VCaP (cell line): ENCODE data around the gene WWOX.

Experiments
- H3K27ac ChIP-seq: fragments of 450-650 bp; 2 replicates; pipeline ENCODE4 v1.5.1; 2017
- CTCF ChIP-seq: fragments of 450-650 bp; conservative IDR thresholded peaks from 2 replicates; pipeline ENCODE4 v1.5.1; 2017; ENCODE audit warnings: mild to moderate bottlenecking, moderate library complexity

Gene WWOX

GRCh38 chr16:78428193-78428592 is 328.7 kb downstream of the WWOX start:
- TF ChIP-seq CTCF = no peak
- H3K27ac ChIP-seq = peak overlapping the region; percentile 26

- H3K27ac ChIP-seq = no peak overlapping the region
- no peak for TF ChIP-seq CTCF
Observed at GRCh38 chr16:78430281-78430680, 330.8 kb downstream of the WWOX start.

- no peak for TF ChIP-seq CTCF
- H3K27ac ChIP-seq = no peak overlapping the region
Observed at GRCh38 chr16:78431004-78431670, 331.7 kb downstream of the WWOX start.

GRCh38 chr16:78431701-78432100 is 332.2 kb downstream of the WWOX start:
- TF ChIP-seq CTCF = no peak
- H3K27ac ChIP-seq = no peak overlapping the region

- no peak for TF ChIP-seq CTCF
- H3K27ac ChIP-seq = no peak overlapping the region
Observed at GRCh38 chr16:78432451-78432850, 333.0 kb downstream of the WWOX start.

GRCh38 chr16:78433116-78433515 is 333.7 kb downstream of the WWOX start:
- H3K27ac ChIP-seq = no peak overlapping the region
- TF ChIP-seq CTCF = no peak

GRCh38 chr16:78434401-78434800 is 334.9 kb downstream of the WWOX start:
- no peak for TF ChIP-seq CTCF
- H3K27ac ChIP-seq = no peak overlapping the region
